AG09319 (cell line): ENCODE measurements around the gene HEXD.
"Not testable (repeated sequence)": the region's sequence is repeated elsewhere in the genome, so short reads cannot be mapped to it uniquely, and the experiment has no call there.

Experiments
- DNase-seq: peaks from one replicate; pipeline ENCODE4 v3.0.0-alpha.2; 2010; ENCODE audit warnings: low read depth; ENCODE audit errors: extremely low read depth
- CTCF ChIP-seq: IDR thresholded peaks from 2 replicates; pipeline ENCODE4 v1.5.1; 2011; ENCODE audit warnings: low read depth, mild to moderate bottlenecking, inconsistent platforms, low read length, moderate library complexity

HEXD gene

GRCh38 chr17:82373731-82374625 lies 44.2 kb upstream of the HEXD start:
- TF ChIP-seq CTCF: no peak
- DNase-seq: no peak

GRCh38 chr17:82374626-82375331 lies 43.4 kb upstream of the HEXD start:
- TF ChIP-seq CTCF: no peak
- DNase-seq: no peak

- DNase-seq: no peak
- TF ChIP-seq CTCF: no peak
Observed at GRCh38 chr17:82375359-82376041, 42.6 kb upstream of the HEXD start.

- TF ChIP-seq CTCF: no peak
- no peak for DNase-seq
Observed at GRCh38 chr17:82376042-82376730, 42.0 kb upstream of the HEXD start.

- DNase-seq: not testable (repeated sequence)
Observed at GRCh38 chr17:82377294-82377693, 40.9 kb upstream of the HEXD start.

- TF ChIP-seq CTCF: no peak
- DNase-seq: no peak
Observed at GRCh38 chr17:82377924-82378740, 40.0 kb upstream of the HEXD start.

GRCh38 chr17:82378741-82379021 lies 39.5 kb upstream of the HEXD start:
- TF ChIP-seq CTCF: no peak
- DNase-seq: no peak
